ENCODE measurements around the gene PRR12.

DNA sequence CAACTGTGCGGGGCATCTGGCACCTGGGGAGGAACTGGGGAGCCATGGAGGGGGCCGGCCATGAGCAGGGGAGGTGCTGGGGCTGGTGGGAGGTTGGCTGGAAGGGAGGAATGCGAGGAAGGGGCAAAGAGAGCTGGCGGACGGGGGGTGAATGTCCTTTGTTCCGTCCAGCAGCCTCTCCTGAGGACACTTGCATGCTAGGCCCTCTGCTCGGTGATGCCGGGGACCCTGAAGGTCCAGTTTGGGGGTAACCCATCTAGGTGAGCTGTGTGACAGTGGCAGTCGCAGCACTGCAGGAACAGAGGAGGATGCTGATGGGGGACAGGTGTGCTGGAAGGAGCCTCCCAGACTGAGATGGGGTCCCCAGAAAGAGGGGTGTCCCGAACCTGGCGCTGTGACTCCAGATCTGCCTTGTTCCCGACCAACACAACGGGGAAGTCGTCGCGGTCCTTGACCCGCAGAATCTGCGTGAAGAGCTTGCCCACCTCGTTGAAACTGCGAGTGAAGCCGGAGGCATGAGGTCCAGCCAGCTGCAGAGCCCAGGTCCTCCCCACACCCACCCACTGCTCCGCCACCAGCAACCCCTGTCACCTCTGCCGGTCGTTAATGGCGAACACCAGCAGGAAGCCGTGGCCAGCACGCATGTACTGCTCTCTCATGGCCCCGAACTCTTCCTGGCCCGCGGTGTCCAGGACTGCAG lies 45.4 kb downstream of the PRR12 start:
- TF ChIP-seq, protein P1, sequence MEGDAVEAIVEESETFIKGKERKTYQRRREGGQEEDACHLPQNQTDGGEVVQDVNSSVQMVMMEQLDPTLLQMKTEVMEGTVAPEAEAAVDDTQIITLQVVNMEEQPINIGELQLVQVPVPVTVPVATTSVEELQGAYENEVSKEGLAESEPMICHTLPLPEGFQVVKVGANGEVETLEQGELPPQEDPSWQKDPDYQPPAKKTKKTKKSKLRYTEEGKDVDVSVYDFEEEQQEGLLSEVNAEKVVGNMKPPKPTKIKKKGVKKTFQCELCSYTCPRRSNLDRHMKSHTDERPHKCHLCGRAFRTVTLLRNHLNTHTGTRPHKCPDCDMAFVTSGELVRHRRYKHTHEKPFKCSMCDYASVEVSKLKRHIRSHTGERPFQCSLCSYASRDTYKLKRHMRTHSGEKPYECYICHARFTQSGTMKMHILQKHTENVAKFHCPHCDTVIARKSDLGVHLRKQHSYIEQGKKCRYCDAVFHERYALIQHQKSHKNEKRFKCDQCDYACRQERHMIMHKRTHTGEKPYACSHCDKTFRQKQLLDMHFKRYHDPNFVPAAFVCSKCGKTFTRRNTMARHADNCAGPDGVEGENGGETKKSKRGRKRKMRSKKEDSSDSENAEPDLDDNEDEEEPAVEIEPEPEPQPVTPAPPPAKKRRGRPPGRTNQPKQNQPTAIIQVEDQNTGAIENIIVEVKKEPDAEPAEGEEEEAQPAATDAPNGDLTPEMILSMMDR (IDR thresholded peaks at IDR 0.05), result no peak
- TF ChIP-seq POLR2A (IDR thresholded peaks at IDR 0.05) (no peak), POLR2AphosphoS5 (IDR thresholded peaks at IDR 0.05) (no peak)

Measured in upper lobe of left lung (tissue), 4 donors.